Measurements from ENCODE around the gene CLOCK.

CLOCK gene

DNA sequence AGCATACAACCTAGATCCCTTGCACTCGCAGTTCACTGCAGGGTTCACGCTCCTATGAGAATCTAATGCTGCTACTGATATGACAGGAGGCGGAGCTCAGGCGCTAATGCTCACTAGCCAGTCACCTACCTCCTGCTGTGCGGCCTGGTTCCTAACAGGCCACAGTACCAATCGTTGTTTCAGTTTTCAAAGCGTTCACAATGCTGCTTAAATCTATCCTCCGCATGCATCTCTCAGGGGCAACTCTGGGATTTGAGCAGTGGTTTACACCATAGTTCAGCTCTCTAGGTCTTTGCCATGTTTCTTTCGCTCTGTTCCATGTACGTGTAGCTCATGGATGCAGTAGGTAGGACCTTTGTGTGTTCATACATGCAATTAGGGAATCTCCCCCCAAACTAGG, 47.2 kb downstream of the CLOCK start:
- H3K27ac Mint-ChIP-seq (ENCODE audit: low read depth), result no peak overlapping the region
- no peak overlapping the region for H3K4me3 Mint-ChIP-seq
- H3K9me3 Mint-ChIP-seq, result no peaks in the 10 kb centered on the region
- peaks cover 12% of the 10 kb centered on the region for H3K4me1 Mint-ChIP-seq
- no peaks in the 10 kb centered on the region for H3K27me3 Mint-ChIP-seq
- no peak for DNase-seq (ENCODE audit: low spot score in 2 of 2)
- ATAC-seq (replicated peaks; ENCODE audit: extremely low read depth, poor library complexity, severe bottlenecking), result no peak
- H3K36me3 Mint-ChIP-seq (ENCODE audit: insufficient read depth), result peaks cover 6% of the 10 kb centered on the region

DNA sequence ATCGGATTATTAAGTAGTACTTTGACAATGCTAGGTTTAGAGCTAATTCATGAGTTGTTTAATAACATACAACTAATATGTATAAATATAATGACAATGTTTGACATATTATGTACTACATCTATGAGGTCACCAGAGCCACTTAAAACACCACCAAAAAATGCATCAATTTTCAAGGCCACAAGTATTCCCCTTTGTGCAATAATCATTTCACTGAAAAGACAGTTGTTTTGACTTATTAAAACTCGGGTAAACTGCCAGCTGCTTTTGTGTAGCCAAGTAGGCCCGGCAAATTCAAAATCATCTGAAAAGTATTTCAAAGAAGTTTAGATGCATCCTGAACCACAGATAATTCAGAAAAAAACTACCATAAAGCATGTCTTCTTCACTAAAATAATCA, 48.7 kb downstream of the CLOCK start:
- Mint-ChIP-seq H3K27me3 (no peaks in the 10 kb centered on the region), H3K4me1 (peaks cover 12% of the 10 kb centered on the region), H3K4me3 (no peak overlapping the region), H3K27ac (ENCODE audit: low read depth) (no peak overlapping the region), H3K9me3 (no peaks in the 10 kb centered on the region), H3K36me3 (ENCODE audit: insufficient read depth) (peaks cover 6% of the 10 kb centered on the region)
- ATAC-seq (replicated peaks; ENCODE audit: extremely low read depth, poor library complexity, severe bottlenecking), result no peak
- no peak for DNase-seq (ENCODE audit: low spot score in 2 of 2)

DNA sequence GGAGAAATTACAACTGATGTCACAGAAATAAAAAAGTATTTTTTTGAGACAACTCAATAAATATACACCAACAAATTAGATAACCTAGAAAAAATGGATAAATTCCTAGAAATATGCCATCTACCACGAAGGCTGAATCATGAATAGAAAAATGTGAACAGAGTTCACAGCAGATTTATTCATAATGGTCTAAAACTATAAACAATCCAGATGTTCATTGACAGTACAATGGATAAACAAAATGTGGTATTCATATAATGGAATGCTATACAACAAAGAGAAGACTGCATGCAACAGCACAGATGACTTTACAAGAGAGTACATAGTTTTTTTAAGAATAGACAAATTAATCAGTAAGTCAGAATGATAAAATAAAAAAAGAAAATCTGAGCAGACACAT, 55.2 kb downstream of the CLOCK start:
- peaks cover 1% of the 10 kb centered on the region for H3K36me3 Mint-ChIP-seq (ENCODE audit: insufficient read depth)
- no peak for ATAC-seq (replicated peaks; ENCODE audit: extremely low read depth, poor library complexity, severe bottlenecking)
- H3K27ac Mint-ChIP-seq (ENCODE audit: low read depth), result no peak overlapping the region
- H3K4me3 Mint-ChIP-seq, result no peak overlapping the region
- DNase-seq (ENCODE audit: low spot score in 2 of 2), result no peak
- peaks cover 8% of the 10 kb centered on the region for H3K4me1 Mint-ChIP-seq
- H3K27me3 Mint-ChIP-seq, result no peaks in the 10 kb centered on the region
- no peaks in the 10 kb centered on the region for H3K9me3 Mint-ChIP-seq

DNA sequence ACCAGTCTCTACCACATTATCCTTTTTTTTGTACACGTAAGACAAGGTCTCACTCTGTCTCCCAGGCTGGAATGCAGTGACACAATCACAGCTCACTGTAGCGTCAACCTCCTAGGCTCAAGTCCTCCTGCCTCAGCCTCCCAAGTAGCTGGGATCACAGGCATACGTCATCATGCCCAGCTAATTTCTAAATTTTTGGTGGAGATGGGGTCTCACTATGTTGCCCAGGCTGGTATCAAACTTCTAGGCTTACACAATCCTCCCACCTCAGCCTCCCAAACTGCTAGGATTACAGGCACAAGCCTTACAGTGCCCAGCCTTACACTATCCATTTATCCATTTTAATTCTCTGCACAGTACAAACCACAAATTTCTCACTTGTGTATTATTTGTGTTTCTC, 58.0 kb downstream of the CLOCK start:
- no peaks in the 10 kb centered on the region for H3K27me3 Mint-ChIP-seq
- H3K27ac Mint-ChIP-seq (ENCODE audit: low read depth), result no peak overlapping the region
- no peaks in the 10 kb centered on the region for H3K36me3 Mint-ChIP-seq (ENCODE audit: insufficient read depth)
- no peak for DNase-seq (ENCODE audit: low spot score in 2 of 2)
- H3K4me1 Mint-ChIP-seq, result no peaks in the 10 kb centered on the region
- no peak for ATAC-seq (replicated peaks; ENCODE audit: extremely low read depth, poor library complexity, severe bottlenecking)
- H3K9me3 Mint-ChIP-seq, result no peaks in the 10 kb centered on the region
- H3K4me3 Mint-ChIP-seq, result no peak overlapping the region

DNA sequence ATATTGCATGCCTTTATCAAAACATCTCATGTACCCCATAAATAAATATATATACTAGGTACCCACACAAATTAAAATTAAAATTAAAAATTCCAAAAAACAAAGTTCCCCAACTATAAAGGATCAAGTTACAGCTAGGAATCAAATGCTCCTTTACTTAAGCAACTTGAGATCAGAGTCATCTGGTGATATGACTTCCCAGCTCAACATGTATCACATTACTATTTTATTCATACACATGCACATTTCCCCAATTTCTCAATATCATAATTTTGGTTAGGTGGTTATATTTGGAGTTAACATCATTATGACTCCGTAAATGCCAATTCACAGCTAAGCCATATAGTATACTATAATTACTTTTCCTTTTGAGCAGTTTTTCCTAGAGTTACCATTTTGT, 60.9 kb downstream of the CLOCK start:
- Mint-ChIP-seq H3K27ac (ENCODE audit: low read depth) (no peak overlapping the region), H3K4me3 (no peak overlapping the region), H3K36me3 (ENCODE audit: insufficient read depth) (peaks cover 2% of the 10 kb centered on the region), H3K27me3 (no peaks in the 10 kb centered on the region), H3K9me3 (no peaks in the 10 kb centered on the region), H3K4me1 (no peaks in the 10 kb centered on the region)
- no peak for DNase-seq (ENCODE audit: low spot score in 2 of 2)
- ATAC-seq (replicated peaks; ENCODE audit: extremely low read depth, poor library complexity, severe bottlenecking), result no peak

DNA sequence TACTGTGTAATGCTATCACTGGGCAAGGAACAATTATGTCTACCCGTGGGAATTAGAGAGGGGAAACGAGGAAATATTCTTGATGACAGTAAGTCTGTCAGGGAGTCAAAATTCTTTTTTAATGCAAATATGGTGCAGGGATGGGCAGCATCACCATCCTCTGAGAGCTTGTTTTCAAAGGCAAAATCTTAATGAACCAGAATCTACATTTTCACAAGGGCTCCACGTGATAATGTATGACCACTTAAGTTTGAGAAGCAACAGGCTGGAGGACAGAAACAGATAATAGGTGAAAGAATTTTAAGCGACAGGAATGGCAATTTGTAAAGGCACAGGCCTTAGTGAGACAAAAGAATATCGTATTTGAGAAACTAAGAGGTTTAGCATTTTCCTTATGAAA, 63.4 kb downstream of the CLOCK start:
- Mint-ChIP-seq H3K9me3 (no peaks in the 10 kb centered on the region), H3K4me1 (no peaks in the 10 kb centered on the region), H3K4me3 (no peak overlapping the region), H3K27ac (ENCODE audit: low read depth) (no peak overlapping the region), H3K27me3 (no peaks in the 10 kb centered on the region), H3K36me3 (ENCODE audit: insufficient read depth) (peaks cover 2% of the 10 kb centered on the region)
- DNase-seq (ENCODE audit: low spot score in 2 of 2) (no peak), ATAC-seq (replicated peaks; ENCODE audit: extremely low read depth, poor library complexity, severe bottlenecking) (no peak)

DNA sequence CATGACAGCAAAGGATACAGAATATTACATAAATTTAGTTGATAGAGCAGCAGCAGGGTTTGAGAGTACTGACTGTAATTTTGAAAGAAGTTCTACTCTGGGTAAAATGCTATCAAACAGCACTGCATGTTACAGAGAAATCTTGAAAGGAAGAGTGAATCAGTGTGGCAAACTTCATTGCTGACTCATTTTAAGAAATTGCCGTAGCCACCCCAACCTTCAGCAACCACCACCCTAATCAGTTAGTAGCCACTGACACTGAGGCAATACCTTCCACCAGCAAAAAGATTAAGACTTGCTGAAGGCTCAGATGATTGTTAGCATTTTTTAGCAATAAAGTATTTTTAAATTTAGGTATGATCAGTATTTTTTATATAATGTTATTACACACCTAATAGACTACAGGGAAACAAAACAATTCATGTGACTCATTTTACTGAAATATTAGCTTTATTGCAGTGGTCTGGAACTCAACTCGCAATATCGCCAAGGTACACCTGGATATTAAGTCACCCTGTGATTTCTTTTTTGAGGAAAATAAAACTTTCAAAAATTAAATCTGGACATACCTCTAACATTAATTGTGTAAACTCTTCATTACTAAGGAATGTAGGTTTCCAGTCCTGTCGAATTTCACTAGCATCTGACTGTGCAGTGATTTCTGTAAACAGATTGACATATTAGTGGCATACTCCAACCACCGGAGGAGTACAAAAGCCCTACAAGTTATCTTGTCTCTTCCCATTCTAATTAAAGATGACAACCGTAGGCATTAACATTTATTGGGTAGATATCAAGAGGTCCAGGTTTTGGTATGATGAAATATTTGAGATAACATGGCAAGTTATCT, 71.1 kb downstream of the CLOCK start:
- H3K4me3 Mint-ChIP-seq, result no peak overlapping the region
- no peak overlapping the region for H3K27ac Mint-ChIP-seq (ENCODE audit: low read depth)
- no peaks in the 10 kb centered on the region for H3K27me3 Mint-ChIP-seq
- ATAC-seq (replicated peaks; ENCODE audit: extremely low read depth, poor library complexity, severe bottlenecking) (no peak), DNase-seq (ENCODE audit: low spot score in 2 of 2) (no peak)
- H3K9me3 Mint-ChIP-seq, result no peaks in the 10 kb centered on the region
- H3K36me3 Mint-ChIP-seq (ENCODE audit: insufficient read depth), result peaks cover 9% of the 10 kb centered on the region
- no peaks in the 10 kb centered on the region for H3K4me1 Mint-ChIP-seq

DNA sequence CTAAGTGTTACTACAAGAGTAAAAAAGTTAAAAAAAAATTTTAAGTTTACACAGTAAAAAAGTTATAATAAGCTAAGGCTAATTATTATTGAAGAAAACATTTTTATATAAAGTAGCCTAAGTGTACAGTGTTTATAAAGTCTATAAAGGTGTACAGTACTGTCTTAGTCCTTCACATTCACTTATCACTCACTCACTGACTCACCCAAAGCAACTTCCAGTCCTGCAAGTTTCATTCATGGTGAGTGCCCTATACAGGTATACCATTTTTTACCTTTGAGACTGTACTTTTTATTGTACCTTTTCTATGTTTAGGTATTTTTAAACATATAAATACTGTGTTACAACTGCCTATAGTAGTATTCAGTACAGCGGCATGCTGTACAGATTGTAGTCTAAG, 76.7 kb downstream of the CLOCK start:
- Mint-ChIP-seq H3K9me3 (no peaks in the 10 kb centered on the region), H3K4me3 (no peak overlapping the region), H3K36me3 (ENCODE audit: insufficient read depth) (peaks cover 6% of the 10 kb centered on the region)

DNA sequence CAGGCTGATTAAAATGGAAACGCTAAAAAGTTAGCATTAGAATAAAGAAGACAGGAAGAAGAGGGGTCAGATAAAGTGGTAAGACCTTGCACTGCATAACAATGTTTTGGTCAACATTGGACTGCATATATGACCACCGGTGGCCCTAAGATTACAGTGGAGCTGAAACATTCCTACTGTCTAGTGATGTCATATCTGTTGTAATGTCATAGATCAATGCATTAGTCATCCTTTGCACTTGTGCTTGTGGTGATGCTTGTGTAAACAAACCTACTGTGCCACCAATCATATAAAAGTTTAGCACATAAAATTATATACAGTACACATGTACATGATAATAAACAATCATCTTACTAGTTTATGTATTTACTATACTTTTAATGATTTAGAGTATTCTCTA, 78.0 kb downstream of the CLOCK start:
- Mint-ChIP-seq H3K27me3 (no peaks in the 10 kb centered on the region), H3K36me3 (ENCODE audit: insufficient read depth) (peaks cover 3% of the 10 kb centered on the region), H3K4me3 (no peak overlapping the region), H3K27ac (ENCODE audit: low read depth) (no peak overlapping the region), H3K9me3 (no peaks in the 10 kb centered on the region), H3K4me1 (no peaks in the 10 kb centered on the region)
- no peak for DNase-seq (ENCODE audit: low spot score in 2 of 2)
- no peak for ATAC-seq (replicated peaks; ENCODE audit: extremely low read depth, poor library complexity, severe bottlenecking)

More for the DNA sequence above, 76.7 kb downstream of the CLOCK start:
- ATAC-seq (replicated peaks; ENCODE audit: extremely low read depth, poor library complexity, severe bottlenecking), result no peak
- Mint-ChIP-seq H3K4me1 (no peaks in the 10 kb centered on the region), H3K27me3 (no peaks in the 10 kb centered on the region), H3K27ac (ENCODE audit: low read depth) (no peak overlapping the region)
- no peak for DNase-seq (ENCODE audit: low spot score in 2 of 2)

DNA sequence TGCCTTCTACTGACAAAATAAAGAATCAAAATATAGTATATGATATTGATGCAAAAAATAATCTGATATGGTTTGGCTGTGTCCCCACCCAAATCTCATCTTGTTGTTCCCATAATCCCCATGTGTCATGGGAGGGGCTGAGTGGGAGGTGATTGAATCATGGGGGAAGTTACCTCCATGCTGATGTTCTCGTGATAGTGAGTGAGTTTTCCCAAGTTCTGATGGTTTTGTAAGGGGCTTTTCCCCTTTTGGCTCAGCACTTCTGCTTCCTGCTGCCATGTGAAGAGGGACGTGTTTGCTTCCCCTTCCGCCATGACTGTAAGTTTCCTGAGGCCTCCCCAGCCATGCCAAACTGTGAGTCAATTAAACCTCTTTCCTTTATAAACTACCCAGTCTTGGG, 80.7 kb downstream of the CLOCK start:
- H3K27me3 Mint-ChIP-seq, result no peaks in the 10 kb centered on the region
- no peaks in the 10 kb centered on the region for H3K9me3 Mint-ChIP-seq
- peaks cover 3% of the 10 kb centered on the region for H3K36me3 Mint-ChIP-seq (ENCODE audit: insufficient read depth)
- no peak overlapping the region for H3K4me3 Mint-ChIP-seq
- ATAC-seq (replicated peaks; ENCODE audit: extremely low read depth, poor library complexity, severe bottlenecking), result no peak
- DNase-seq (ENCODE audit: low spot score in 2 of 2), result no peak
- no peak overlapping the region for H3K27ac Mint-ChIP-seq (ENCODE audit: low read depth)
- no peaks in the 10 kb centered on the region for H3K4me1 Mint-ChIP-seq

DNA sequence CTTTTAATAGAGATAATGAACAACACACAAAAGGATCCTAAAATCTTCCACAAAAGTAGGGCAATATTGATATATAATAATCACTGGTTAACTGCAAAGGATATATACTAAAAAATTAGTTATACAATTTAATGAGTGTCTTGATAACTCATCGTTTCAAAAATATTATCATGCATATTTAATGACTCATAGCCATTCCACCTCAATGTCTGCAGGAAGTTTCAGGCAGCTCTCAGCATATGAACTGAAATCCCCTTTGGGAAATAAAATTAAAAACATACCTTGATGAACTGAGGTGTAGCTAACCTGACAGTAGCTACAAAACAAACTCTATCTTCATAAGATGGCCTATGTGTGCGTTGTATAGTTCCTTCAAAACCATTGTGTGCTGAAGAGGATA, 88.1 kb downstream of the CLOCK start:
- Mint-ChIP-seq H3K36me3 (ENCODE audit: insufficient read depth) (peaks cover 2% of the 10 kb centered on the region), H3K9me3 (no peaks in the 10 kb centered on the region), H3K27ac (ENCODE audit: low read depth) (no peak overlapping the region), H3K27me3 (no peaks in the 10 kb centered on the region), H3K4me3 (no peak overlapping the region), H3K4me1 (no peaks in the 10 kb centered on the region)
- DNase-seq (ENCODE audit: low spot score in 2 of 2) (no peak), ATAC-seq (replicated peaks; ENCODE audit: extremely low read depth, poor library complexity, severe bottlenecking) (no peak)

DNA sequence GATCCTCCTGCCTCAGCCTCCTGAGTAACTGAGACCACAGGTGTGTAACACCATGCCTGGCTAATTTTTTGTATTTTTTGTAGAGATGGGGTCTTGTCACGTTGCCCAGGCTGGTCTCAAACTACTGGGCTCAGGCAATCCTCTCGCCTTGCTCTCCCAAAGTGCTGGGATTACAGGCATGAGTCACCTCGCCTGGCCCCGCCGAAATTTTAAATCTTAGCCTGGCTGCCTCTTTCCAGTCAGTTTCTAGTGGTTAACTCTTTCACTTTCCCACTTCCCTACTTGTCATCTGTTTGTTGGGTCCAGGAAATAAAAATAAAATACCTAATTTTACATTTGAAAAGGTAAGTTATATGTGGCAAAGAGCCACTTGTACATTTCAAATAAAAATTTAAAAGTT, 88.5 kb downstream of the CLOCK start:
- Mint-ChIP-seq H3K27ac (ENCODE audit: low read depth) (no peak overlapping the region), H3K36me3 (ENCODE audit: insufficient read depth) (peaks cover 2% of the 10 kb centered on the region), H3K9me3 (no peaks in the 10 kb centered on the region), H3K4me3 (no peak overlapping the region), H3K27me3 (no peaks in the 10 kb centered on the region), H3K4me1 (no peaks in the 10 kb centered on the region)
- no peak for ATAC-seq (replicated peaks; ENCODE audit: extremely low read depth, poor library complexity, severe bottlenecking)
- DNase-seq (ENCODE audit: low spot score in 2 of 2), result no peak

DNA sequence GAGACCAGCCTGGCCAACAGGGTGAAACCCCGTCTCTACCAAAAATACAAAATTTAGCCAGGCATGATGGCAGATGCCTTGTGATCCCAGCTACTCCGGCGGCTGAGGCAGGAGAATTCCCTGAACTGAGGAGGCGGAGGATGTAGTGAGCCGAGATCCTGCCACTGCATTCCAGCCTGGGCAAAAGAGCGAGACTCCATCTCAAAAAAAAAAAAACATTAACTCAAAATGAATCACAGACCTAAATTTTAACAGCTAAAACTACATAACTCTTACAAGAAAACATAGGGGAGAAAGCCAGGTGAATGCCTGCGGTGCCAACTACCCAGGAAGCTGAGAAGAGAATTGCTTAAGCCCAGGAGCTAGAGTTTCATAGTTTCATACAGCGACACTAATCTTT, 96.1 kb downstream of the CLOCK start:
- H3K27ac Mint-ChIP-seq (ENCODE audit: low read depth), result no peak overlapping the region
- no peaks in the 10 kb centered on the region for H3K27me3 Mint-ChIP-seq
- H3K36me3 Mint-ChIP-seq (ENCODE audit: insufficient read depth), result peaks cover 30% of the 10 kb centered on the region
- no peak for DNase-seq (ENCODE audit: low spot score in 2 of 2)
- H3K4me3 Mint-ChIP-seq, result no peak overlapping the region
- no peaks in the 10 kb centered on the region for H3K9me3 Mint-ChIP-seq
- ATAC-seq (replicated peaks; ENCODE audit: extremely low read depth, poor library complexity, severe bottlenecking), result no peak
- H3K4me1 Mint-ChIP-seq, result no peaks in the 10 kb centered on the region

All from central memory CD8-positive, alpha-beta T cell (primary cell).